ENCODE measurements around the gene TENM3.

The TENM3 gene

DNA sequence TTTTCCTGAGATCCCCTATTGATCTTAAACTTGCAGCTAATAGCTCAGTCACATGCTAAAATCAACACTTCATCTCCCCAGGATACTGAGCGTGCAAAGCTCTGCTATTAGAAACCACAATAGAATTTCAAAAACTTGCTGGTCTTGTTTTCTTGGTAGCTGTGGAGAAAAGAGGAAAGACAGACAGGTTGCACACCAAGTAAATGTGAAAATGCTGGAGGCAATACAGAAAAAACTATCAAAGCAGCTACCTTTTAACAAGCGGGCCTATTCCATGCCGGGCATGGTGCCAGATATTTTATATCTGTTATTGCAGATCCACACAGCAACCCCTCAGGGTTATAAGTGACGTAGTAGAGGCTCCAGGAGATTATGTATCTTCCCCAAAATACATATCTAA is 502.0 kb downstream of the TENM3 start:
- no peaks in the 10 kb centered on the region for H3K27me3 ChIP-seq (ENCODE audit: control insufficient read depth, insufficient read depth, low read length)
- H3K9me3 ChIP-seq (ENCODE audit: control insufficient read depth, insufficient read depth, low read length): no peaks in the 10 kb centered on the region
- no peaks in the 10 kb centered on the region for H3K4me1 ChIP-seq (ENCODE audit: control insufficient read depth, insufficient read depth, low read length)
- H3K9ac ChIP-seq (ENCODE audit: low read depth, low read length): no peak overlapping the region
- no peaks in the 10 kb centered on the region for H3K36me3 ChIP-seq (ENCODE audit: control insufficient read depth, insufficient read depth, low read length)
- no peak overlapping the region for H3K4me3 ChIP-seq (ENCODE audit: low read depth, low read length)

- H3K36me3 ChIP-seq (ENCODE audit: control insufficient read depth, insufficient read depth, low read length): no peaks in the 10 kb centered on the region
- H3K27me3 ChIP-seq (ENCODE audit: control insufficient read depth, insufficient read depth, low read length): no peaks in the 10 kb centered on the region
- no peaks in the 10 kb centered on the region for H3K9me3 ChIP-seq (ENCODE audit: control insufficient read depth, insufficient read depth, low read length)
- H3K4me1 ChIP-seq (ENCODE audit: control insufficient read depth, insufficient read depth, low read length): no peaks in the 10 kb centered on the region
- H3K9ac ChIP-seq (ENCODE audit: low read depth, low read length): no peak overlapping the region
- no peak overlapping the region for H3K4me3 ChIP-seq (ENCODE audit: low read depth, low read length)
Measured at GRCh38 chr4:182746876-182747275, 503.7 kb downstream of the TENM3 start.

DNA sequence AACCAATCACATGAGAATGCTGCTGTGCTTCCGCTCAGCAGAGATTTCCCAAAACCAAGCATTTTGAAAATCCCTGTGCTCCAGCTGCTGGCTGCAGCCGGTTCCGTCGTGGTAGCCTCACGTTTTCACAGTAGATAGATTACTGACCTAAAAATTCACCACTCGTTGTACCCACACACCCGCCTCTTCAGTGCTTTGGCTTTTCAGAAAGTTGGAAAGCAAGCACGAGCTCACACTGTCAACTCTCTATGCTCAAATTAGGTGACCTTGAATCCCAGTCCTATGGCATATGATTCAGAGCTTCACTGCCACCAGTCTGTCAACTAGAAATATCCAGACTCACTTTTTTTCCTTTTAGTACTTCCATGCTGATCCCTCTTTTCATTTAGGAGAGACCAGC is 505.1 kb downstream of the TENM3 start:
- Histone ChIP-seq H3K27me3 (ENCODE audit: control insufficient read depth, insufficient read depth, low read length) (no peaks in the 10 kb centered on the region), H3K9me3 (ENCODE audit: control insufficient read depth, insufficient read depth, low read length) (no peaks in the 10 kb centered on the region), H3K4me1 (ENCODE audit: control insufficient read depth, insufficient read depth, low read length) (no peaks in the 10 kb centered on the region), H3K4me3 (ENCODE audit: low read depth, low read length) (no peak overlapping the region), H3K36me3 (ENCODE audit: control insufficient read depth, insufficient read depth, low read length) (no peaks in the 10 kb centered on the region), H3K9ac (ENCODE audit: low read depth, low read length) (no peak overlapping the region)

DNA sequence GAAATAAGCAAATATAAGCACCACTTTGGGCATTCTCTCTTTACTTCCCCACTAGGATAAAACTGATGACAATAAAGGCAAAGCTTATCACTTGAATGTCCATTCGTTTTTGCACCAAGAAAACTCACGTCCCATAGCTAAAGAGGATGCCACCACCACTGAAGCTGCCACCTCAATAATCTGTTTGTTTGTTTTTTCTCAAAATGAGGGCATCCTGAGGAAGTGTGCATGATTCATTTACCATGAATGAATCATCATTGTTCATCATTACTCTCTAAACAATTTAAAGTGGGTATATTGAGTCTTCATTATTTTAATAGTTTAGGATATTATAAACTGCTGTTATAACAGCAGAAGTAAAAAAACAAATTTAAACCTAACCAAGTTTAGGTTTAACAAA is 505.7 kb downstream of the TENM3 start:
- Histone ChIP-seq H3K4me1 (ENCODE audit: control insufficient read depth, insufficient read depth, low read length) (no peaks in the 10 kb centered on the region), H3K9ac (ENCODE audit: low read depth, low read length) (no peak overlapping the region), H3K4me3 (ENCODE audit: low read depth, low read length) (no peak overlapping the region), H3K36me3 (ENCODE audit: control insufficient read depth, insufficient read depth, low read length) (no peaks in the 10 kb centered on the region), H3K27me3 (ENCODE audit: control insufficient read depth, insufficient read depth, low read length) (no peaks in the 10 kb centered on the region), H3K9me3 (ENCODE audit: control insufficient read depth, insufficient read depth, low read length) (no peaks in the 10 kb centered on the region)

DNA sequence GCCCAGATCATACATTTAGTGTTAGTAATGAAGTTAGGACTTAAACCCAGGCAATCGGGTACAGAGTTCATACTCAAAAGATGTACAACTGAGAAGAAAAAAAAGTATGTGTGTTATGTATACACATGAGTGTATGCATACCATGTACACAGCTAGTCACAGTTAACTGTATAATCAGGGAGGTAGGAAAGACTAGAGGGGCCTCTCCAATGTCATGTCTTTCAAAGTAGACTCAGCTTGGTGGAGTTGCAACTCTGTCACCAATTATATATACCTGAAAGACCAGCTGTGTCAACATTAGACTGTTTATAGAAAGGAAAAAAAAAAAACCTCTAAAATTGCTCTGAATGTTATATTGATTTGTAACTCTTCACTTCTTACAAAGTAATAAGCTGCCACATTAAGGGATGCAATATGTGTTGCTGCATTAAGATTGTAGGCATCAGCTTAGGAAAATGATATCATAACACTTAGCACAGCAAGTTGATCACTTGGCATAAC is 506.5 kb downstream of the TENM3 start:
- H3K9me3 ChIP-seq (ENCODE audit: control insufficient read depth, insufficient read depth, low read length): no peaks in the 10 kb centered on the region
- no peaks in the 10 kb centered on the region for H3K27me3 ChIP-seq (ENCODE audit: control insufficient read depth, insufficient read depth, low read length)

GRCh38 chr4:182752158-182752910 is 509.1 kb downstream of the TENM3 start:
- peaks cover 5% of the 10 kb centered on the region for H3K36me3 ChIP-seq (ENCODE audit: control insufficient read depth, insufficient read depth, low read length)
- no peak overlapping the region for H3K4me3 ChIP-seq (ENCODE audit: low read depth, low read length)
- no peaks in the 10 kb centered on the region for H3K9me3 ChIP-seq (ENCODE audit: control insufficient read depth, insufficient read depth, low read length)
- H3K4me1 ChIP-seq (ENCODE audit: control insufficient read depth, insufficient read depth, low read length): no peaks in the 10 kb centered on the region
- no peak overlapping the region for H3K9ac ChIP-seq (ENCODE audit: low read depth, low read length)
- H3K27me3 ChIP-seq (ENCODE audit: control insufficient read depth, insufficient read depth, low read length): no peaks in the 10 kb centered on the region

More for the DNA sequence above, 506.5 kb downstream of the TENM3 start:
- H3K4me3 ChIP-seq (ENCODE audit: low read depth, low read length): no peak overlapping the region
- H3K9ac ChIP-seq (ENCODE audit: low read depth, low read length): no peak overlapping the region
- H3K4me1 ChIP-seq (ENCODE audit: control insufficient read depth, insufficient read depth, low read length): no peaks in the 10 kb centered on the region
- H3K36me3 ChIP-seq (ENCODE audit: control insufficient read depth, insufficient read depth, low read length): no peaks in the 10 kb centered on the region

- Histone ChIP-seq H3K4me3 (ENCODE audit: low read depth, low read length) (no peak overlapping the region), H3K27me3 (ENCODE audit: control insufficient read depth, insufficient read depth, low read length) (no peaks in the 10 kb centered on the region), H3K9ac (ENCODE audit: low read depth, low read length) (no peak overlapping the region), H3K9me3 (ENCODE audit: control insufficient read depth, insufficient read depth, low read length) (no peaks in the 10 kb centered on the region), H3K4me1 (ENCODE audit: control insufficient read depth, insufficient read depth, low read length) (peaks cover 5% of the 10 kb centered on the region), H3K36me3 (ENCODE audit: control insufficient read depth, insufficient read depth, low read length) (peaks cover 5% of the 10 kb centered on the region)
Measured at GRCh38 chr4:182754895-182755294, 511.7 kb downstream of the TENM3 start.

DNA sequence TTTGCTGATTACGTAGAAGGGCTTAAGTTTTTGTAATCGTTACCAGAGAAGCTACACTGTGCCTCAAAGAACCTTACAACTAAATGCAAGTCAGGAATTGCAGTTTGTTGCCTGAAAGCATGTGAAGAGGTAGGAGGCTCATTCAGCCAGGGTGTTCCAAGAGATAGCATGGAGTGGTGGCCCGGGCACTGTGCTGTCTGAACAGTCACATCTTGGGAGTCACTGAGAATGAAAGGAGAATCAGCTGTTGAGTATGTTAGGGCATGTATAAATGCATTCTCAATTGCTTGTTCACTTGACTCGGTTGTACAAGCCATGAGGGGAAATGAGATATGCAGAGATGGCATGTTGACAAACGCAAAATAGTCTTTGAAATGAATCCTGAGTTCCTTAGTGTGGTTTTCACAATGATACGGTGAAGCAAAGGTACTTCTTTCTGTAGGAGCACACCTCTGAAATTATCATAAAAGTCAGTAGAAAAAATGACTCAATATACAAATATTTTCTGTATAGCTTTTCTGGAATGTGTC is 513.0 kb downstream of the TENM3 start:
- H3K9me3 ChIP-seq (ENCODE audit: control insufficient read depth, insufficient read depth, low read length): no peaks in the 10 kb centered on the region
- H3K4me3 ChIP-seq (ENCODE audit: low read depth, low read length): no peak overlapping the region
- H3K4me1 ChIP-seq (ENCODE audit: control insufficient read depth, insufficient read depth, low read length): peaks cover 5% of the 10 kb centered on the region
- H3K27me3 ChIP-seq (ENCODE audit: control insufficient read depth, insufficient read depth, low read length): no peaks in the 10 kb centered on the region
- H3K36me3 ChIP-seq (ENCODE audit: control insufficient read depth, insufficient read depth, low read length): peaks cover 5% of the 10 kb centered on the region
- H3K9ac ChIP-seq (ENCODE audit: low read depth, low read length): no peak overlapping the region

- peaks cover 5% of the 10 kb centered on the region for H3K4me1 ChIP-seq (ENCODE audit: control insufficient read depth, insufficient read depth, low read length)
- no peak overlapping the region for H3K9ac ChIP-seq (ENCODE audit: low read depth, low read length)
- no peak overlapping the region for H3K4me3 ChIP-seq (ENCODE audit: low read depth, low read length)
- no peaks in the 10 kb centered on the region for H3K9me3 ChIP-seq (ENCODE audit: control insufficient read depth, insufficient read depth, low read length)
- peaks cover 5% of the 10 kb centered on the region for H3K36me3 ChIP-seq (ENCODE audit: control insufficient read depth, insufficient read depth, low read length)
- no peaks in the 10 kb centered on the region for H3K27me3 ChIP-seq (ENCODE audit: control insufficient read depth, insufficient read depth, low read length)
Measured at GRCh38 chr4:182758273-182758672, 515.1 kb downstream of the TENM3 start.

- no peak overlapping the region for H3K9ac ChIP-seq (ENCODE audit: low read depth, low read length)
- H3K4me3 ChIP-seq (ENCODE audit: low read depth, low read length): no peak overlapping the region
- no peaks in the 10 kb centered on the region for H3K27me3 ChIP-seq (ENCODE audit: control insufficient read depth, insufficient read depth, low read length)
- no peaks in the 10 kb centered on the region for H3K9me3 ChIP-seq (ENCODE audit: control insufficient read depth, insufficient read depth, low read length)
- H3K4me1 ChIP-seq (ENCODE audit: control insufficient read depth, insufficient read depth, low read length): peaks cover 5% of the 10 kb centered on the region
- H3K36me3 ChIP-seq (ENCODE audit: control insufficient read depth, insufficient read depth, low read length): peaks cover 5% of the 10 kb centered on the region
Measured at GRCh38 chr4:182760551-182761043, 517.4 kb downstream of the TENM3 start.

- H3K9me3 ChIP-seq (ENCODE audit: control insufficient read depth, insufficient read depth, low read length): no peaks in the 10 kb centered on the region
- H3K36me3 ChIP-seq (ENCODE audit: control insufficient read depth, insufficient read depth, low read length): no peaks in the 10 kb centered on the region
- H3K27me3 ChIP-seq (ENCODE audit: control insufficient read depth, insufficient read depth, low read length): no peaks in the 10 kb centered on the region
- no peak overlapping the region for H3K9ac ChIP-seq (ENCODE audit: low read depth, low read length)
- peaks cover 4% of the 10 kb centered on the region for H3K4me1 ChIP-seq (ENCODE audit: control insufficient read depth, insufficient read depth, low read length)
- no peak overlapping the region for H3K4me3 ChIP-seq (ENCODE audit: low read depth, low read length)
Measured at GRCh38 chr4:182764137-182764536, 520.9 kb downstream of the TENM3 start.

- Histone ChIP-seq H3K27me3 (ENCODE audit: control insufficient read depth, insufficient read depth, low read length) (no peaks in the 10 kb centered on the region), H3K9me3 (ENCODE audit: control insufficient read depth, insufficient read depth, low read length) (no peaks in the 10 kb centered on the region), H3K36me3 (ENCODE audit: control insufficient read depth, insufficient read depth, low read length) (no peaks in the 10 kb centered on the region), H3K4me3 (ENCODE audit: low read depth, low read length) (no peak overlapping the region), H3K9ac (ENCODE audit: low read depth, low read length) (no peak overlapping the region), H3K4me1 (ENCODE audit: control insufficient read depth, insufficient read depth, low read length) (peaks cover 4% of the 10 kb centered on the region)
Measured at GRCh38 chr4:182764642-182765041, 521.4 kb downstream of the TENM3 start.
